Measurements from ENCODE around the gene CD6. TPM values are rescaled to one million over a fixed set of nuclear protein-coding genes. Genes with fewer than 3 reads are reported as not detected.

The CD6 gene
- total RNA-seq, 3 donors from 2014 or later = 0.80 to 1.9 (median 0.98) TPM

GRCh38 chr11:60937811-60938210 is 33.7 kb upstream of the CD6 start:
- peaks cover 0 to 8% of the 10 kb centered on the region in 2 donors for H3K4me1 ChIP-seq
- H3K27me3 ChIP-seq = no peaks in the 10 kb centered on the region
- no peaks in the 10 kb centered on the region for H3K9me3 ChIP-seq
- no peaks in the 10 kb centered on the region for H3K36me3 ChIP-seq
- no peak overlapping the region for H3K27ac ChIP-seq
- H3K4me3 ChIP-seq = no peak overlapping the region
- DNase-seq (ENCODE audit: low spot score in 2 of 2) = no peak
- intact Hi-C loops (cut with DNase I; ENCODE audit: low total_unique reads) = no loop called here
- no peak for TF ChIP-seq POLR2AphosphoS5 (IDR thresholded peaks at IDR 0.05)
- no peak for TF ChIP-seq POLR2A (IDR thresholded peaks at IDR 0.05)
- TF ChIP-seq, protein P1, sequence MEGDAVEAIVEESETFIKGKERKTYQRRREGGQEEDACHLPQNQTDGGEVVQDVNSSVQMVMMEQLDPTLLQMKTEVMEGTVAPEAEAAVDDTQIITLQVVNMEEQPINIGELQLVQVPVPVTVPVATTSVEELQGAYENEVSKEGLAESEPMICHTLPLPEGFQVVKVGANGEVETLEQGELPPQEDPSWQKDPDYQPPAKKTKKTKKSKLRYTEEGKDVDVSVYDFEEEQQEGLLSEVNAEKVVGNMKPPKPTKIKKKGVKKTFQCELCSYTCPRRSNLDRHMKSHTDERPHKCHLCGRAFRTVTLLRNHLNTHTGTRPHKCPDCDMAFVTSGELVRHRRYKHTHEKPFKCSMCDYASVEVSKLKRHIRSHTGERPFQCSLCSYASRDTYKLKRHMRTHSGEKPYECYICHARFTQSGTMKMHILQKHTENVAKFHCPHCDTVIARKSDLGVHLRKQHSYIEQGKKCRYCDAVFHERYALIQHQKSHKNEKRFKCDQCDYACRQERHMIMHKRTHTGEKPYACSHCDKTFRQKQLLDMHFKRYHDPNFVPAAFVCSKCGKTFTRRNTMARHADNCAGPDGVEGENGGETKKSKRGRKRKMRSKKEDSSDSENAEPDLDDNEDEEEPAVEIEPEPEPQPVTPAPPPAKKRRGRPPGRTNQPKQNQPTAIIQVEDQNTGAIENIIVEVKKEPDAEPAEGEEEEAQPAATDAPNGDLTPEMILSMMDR (IDR thresholded peaks at IDR 0.05) = no peak

- no peak for DNase-seq (ENCODE audit: low spot score in 2 of 2)
- TF ChIP-seq, protein P1 (IDR thresholded peaks at IDR 0.05) = no peak
- TF ChIP-seq POLR2A (IDR thresholded peaks at IDR 0.05) = no peak
- no peak for TF ChIP-seq POLR2AphosphoS5 (IDR thresholded peaks at IDR 0.05)
- Histone ChIP-seq H3K27me3 (no peaks in the 10 kb centered on the region), H3K36me3 (no peaks in the 10 kb centered on the region), H3K27ac (no peak overlapping the region), H3K9me3 (no peaks in the 10 kb centered on the region), H3K4me3 (no peak overlapping the region), H3K4me1 (peaks cover 0 to 8% of the 10 kb centered on the region in 2 donors)
- intact Hi-C loops (cut with DNase I; ENCODE audit: low total_unique reads) = no loop called here
Measured at GRCh38 chr11:60938500-60938899, 33.0 kb upstream of the CD6 start.

DNA sequence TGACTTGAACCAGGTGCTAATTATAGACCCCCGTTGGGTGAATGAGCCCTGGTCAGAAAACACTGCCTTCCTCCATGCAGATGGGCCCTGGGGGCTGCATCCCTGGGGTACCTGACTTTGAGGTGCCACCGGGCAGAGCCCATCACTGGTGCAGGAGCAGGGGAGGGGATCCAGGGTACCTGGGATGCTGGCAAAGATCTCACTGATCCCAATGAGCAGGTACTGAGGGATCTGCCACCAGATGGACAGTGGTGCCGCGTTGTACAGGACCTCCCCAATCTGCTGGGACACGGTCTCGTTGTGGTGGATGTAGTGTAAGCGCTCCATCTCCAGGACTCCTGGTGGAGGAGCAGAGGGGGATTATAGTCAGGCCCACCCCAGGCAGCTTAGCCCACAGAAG is 32.2 kb upstream of the CD6 start:
- peaks cover 0 to 8% of the 10 kb centered on the region in 2 donors for H3K4me1 ChIP-seq
- intact Hi-C loops (cut with DNase I; ENCODE audit: low total_unique reads) = no loop called here
- no peak overlapping the region for H3K4me3 ChIP-seq
- no peak overlapping the region for H3K27ac ChIP-seq
- H3K27me3 ChIP-seq = no peaks in the 10 kb centered on the region
- H3K36me3 ChIP-seq = no peaks in the 10 kb centered on the region
- H3K9me3 ChIP-seq = no peaks in the 10 kb centered on the region
- DNase-seq (ENCODE audit: low spot score in 2 of 2) = no peak
- TF ChIP-seq, protein P1 (IDR thresholded peaks at IDR 0.05) = no peak
- TF ChIP-seq POLR2AphosphoS5 (IDR thresholded peaks at IDR 0.05) = no peak
- no peak for TF ChIP-seq POLR2A (IDR thresholded peaks at IDR 0.05)

GRCh38 chr11:60939855-60940254 is 31.6 kb upstream of the CD6 start:
- no peaks in the 10 kb centered on the region for H3K36me3 ChIP-seq
- no peaks in the 10 kb centered on the region for H3K27me3 ChIP-seq

DNA sequence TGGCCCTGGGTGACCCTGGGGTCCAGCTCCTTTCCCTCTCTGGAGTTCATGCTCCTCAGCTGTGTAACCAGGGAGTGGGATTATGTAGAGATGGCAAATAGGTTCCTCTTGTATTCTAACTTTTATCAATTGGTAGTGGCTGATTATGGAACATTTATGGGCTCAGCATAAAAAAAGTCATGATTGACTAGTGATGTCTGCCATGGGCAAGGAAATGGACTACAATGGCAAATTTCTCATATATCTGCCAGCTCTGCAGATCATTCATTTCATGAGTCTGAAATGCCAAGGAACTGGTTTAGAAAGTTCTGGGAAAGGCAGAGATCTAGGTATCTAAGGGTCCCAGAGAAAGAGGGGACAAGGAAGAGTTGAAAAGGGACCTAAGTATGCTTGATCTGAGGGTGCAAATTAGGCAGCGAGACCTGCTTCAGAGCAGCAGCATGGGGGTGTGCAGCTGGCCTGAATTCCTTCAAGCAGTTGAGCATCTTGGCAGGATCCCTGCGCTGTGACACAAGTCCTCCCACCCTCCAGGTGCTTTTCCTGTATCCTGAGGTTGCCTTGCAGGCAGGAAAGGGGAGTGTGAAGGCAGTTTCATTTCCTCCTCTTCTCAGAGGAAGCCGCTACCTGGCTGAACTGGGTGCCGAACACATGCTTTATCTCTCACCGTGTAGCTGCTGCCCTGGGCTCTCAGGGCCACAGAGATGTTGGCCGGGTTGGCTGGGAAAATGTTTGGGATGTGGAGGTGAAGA is 29.9 kb upstream of the CD6 start:
- H3K27me3 ChIP-seq = no peaks in the 10 kb centered on the region
- no peak for DNase-seq (ENCODE audit: low spot score in 2 of 2)
- peak overlapping the region; percentile 74 to 80 for H3K27ac ChIP-seq
- H3K36me3 ChIP-seq = no peaks in the 10 kb centered on the region
- intact Hi-C loops (cut with DNase I; ENCODE audit: low total_unique reads) = no loop called here
- H3K4me3 ChIP-seq = no peak overlapping the region
- TF ChIP-seq, protein P1 (IDR thresholded peaks at IDR 0.05) = no peak
- TF ChIP-seq POLR2AphosphoS5 (IDR thresholded peaks at IDR 0.05) = no peak
- TF ChIP-seq POLR2A (IDR thresholded peaks at IDR 0.05) = no peak
- no peaks in the 10 kb centered on the region for H3K9me3 ChIP-seq
- H3K4me1 ChIP-seq = peaks cover 0 to 8% of the 10 kb centered on the region in 2 donors

More at GRCh38 chr11:60939855-60940254, 31.6 kb upstream of the CD6 start:
- TF ChIP-seq POLR2A (IDR thresholded peaks at IDR 0.05) = no peak
- TF ChIP-seq, protein P1 (IDR thresholded peaks at IDR 0.05) = no peak
- no peak for TF ChIP-seq POLR2AphosphoS5 (IDR thresholded peaks at IDR 0.05)
- no peaks in the 10 kb centered on the region for H3K9me3 ChIP-seq
- no peak for DNase-seq (ENCODE audit: low spot score in 2 of 2)
- intact Hi-C loops (cut with DNase I; ENCODE audit: low total_unique reads) = no loop called here
- H3K4me1 ChIP-seq = peaks cover 0 to 8% of the 10 kb centered on the region in 2 donors
- no peak overlapping the region for H3K4me3 ChIP-seq
- no peak overlapping the region for H3K27ac ChIP-seq

All from breast epithelium (tissue), 4 donors.